Activated naive CD8-positive, alpha-beta T cell treated with anti-CD3 and anti-CD28 coated beads, Interleukin-2, amount 10 ng/mL, durations not matched to agents 7 days and 5 days (primary cell): Measurements from ENCODE around the gene DCN. TPM values are rescaled to one million over a fixed set of nuclear protein-coding genes. Genes with fewer than 3 reads are reported as not detected.

ENCODE experiments used
- ATAC-seq: fragments of 150-1000 bp; cut with Tn5 transposase; one replicate; pipeline ENCODE4 v1.10.0; 2021; ENCODE audit warnings: low read depth, moderate library complexity
- POLR2A ChIA-PET: fragments of 350-600 bp; sonication (Branson Sonifier 250); formaldehyde crosslinking; loops from one replicate; lab custom pipeline; 2021; ENCODE audit warnings: antibody characterized with exemption; lab: Charles Lee
- DNase-seq: peaks from one replicate; pipeline ENCODE4 v3.0.0; 2021
- H3K27ac Mint-ChIP-seq: one replicate; pipeline ENCODE4 v1.8.0; 2022; ENCODE audit warnings: mild to moderate bottlenecking, mixed read lengths
- H3K27me3 Mint-ChIP-seq: one replicate; pipeline ENCODE4 v1.8.0; 2022; ENCODE audit warnings: mild to moderate bottlenecking, moderate library complexity, mixed read lengths
- H3K36me3 Mint-ChIP-seq: one replicate; pipeline ENCODE4 v1.8.0; 2021; ENCODE audit warnings: mild to moderate bottlenecking, mixed read lengths
- H3K4me1 Mint-ChIP-seq: one replicate; pipeline ENCODE4 v1.8.0; 2021; ENCODE audit warnings: mixed read lengths
- H3K4me3 Mint-ChIP-seq: one replicate; pipeline ENCODE4 v1.8.0; 2022; ENCODE audit warnings: mild to moderate bottlenecking, moderate library complexity, mixed read lengths
- H3K9me3 Mint-ChIP-seq: one replicate; pipeline ENCODE4 v1.8.0; 2021; ENCODE audit warnings: mixed read lengths
- total RNA-seq, 2 experiments: library from RNA; stranded (reverse); gene quantifications; one replicate each; pipeline ENCODE4 v1.2.3, GENCODE V29; 2021

The DCN gene
- total RNA-seq, 2 experiments from 2014 or later, result not detected

GRCh38 chr12:91098941-91099340, 83.7 kb downstream of the DCN start:
- peaks cover 2% of the 10 kb centered on the region for H3K27me3 Mint-ChIP-seq
- POLR2A ChIA-PET, result no interaction called here
- no peaks in the 10 kb centered on the region for H3K36me3 Mint-ChIP-seq
- DNase-seq, result no peak
- no peak for ATAC-seq
- H3K27ac Mint-ChIP-seq, result no peak overlapping the region
- no peak overlapping the region for H3K4me3 Mint-ChIP-seq
- no peaks in the 10 kb centered on the region for H3K9me3 Mint-ChIP-seq
- no peaks in the 10 kb centered on the region for H3K4me1 Mint-ChIP-seq

GRCh38 chr12:91098461-91098860, 84.2 kb downstream of the DCN start:
- DNase-seq, result no peak
- no peak for ATAC-seq
- Mint-ChIP-seq H3K27ac (no peak overlapping the region), H3K4me1 (no peaks in the 10 kb centered on the region), H3K27me3 (peaks cover 2% of the 10 kb centered on the region), H3K4me3 (no peak overlapping the region), H3K9me3 (no peaks in the 10 kb centered on the region), H3K36me3 (no peaks in the 10 kb centered on the region)
- POLR2A ChIA-PET, result no interaction called here

DNA sequence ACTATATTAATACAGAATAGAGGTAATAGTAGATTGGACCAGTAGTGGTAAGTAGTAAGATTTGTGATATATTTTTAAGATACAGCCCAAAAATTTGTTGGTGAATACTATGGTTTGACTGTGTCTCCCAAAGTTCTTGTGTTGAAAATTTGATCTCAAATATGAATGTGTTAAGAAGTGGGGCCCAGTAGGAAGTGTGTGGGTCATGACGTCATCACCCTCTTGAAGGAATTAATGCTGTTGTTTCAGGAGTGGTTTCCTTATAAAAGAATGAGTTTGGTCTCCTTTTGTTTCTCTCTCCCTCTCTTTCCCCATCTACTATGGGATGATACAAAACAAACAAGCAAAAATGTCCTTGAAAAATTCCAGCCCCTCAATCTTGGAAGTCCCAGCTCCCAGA, 87.7 kb downstream of the DCN start:
- Mint-ChIP-seq H3K27me3 (no peaks in the 10 kb centered on the region), H3K4me1 (no peaks in the 10 kb centered on the region), H3K27ac (no peak overlapping the region), H3K4me3 (no peak overlapping the region), H3K9me3 (peaks cover 8% of the 10 kb centered on the region), H3K36me3 (no peaks in the 10 kb centered on the region)
- POLR2A ChIA-PET, result no interaction called here
- ATAC-seq (no peak), DNase-seq (no peak)

- H3K9me3 Mint-ChIP-seq, result peaks cover 12% of the 10 kb centered on the region
- H3K4me1 Mint-ChIP-seq, result no peaks in the 10 kb centered on the region
- ATAC-seq, result no peak
- H3K27ac Mint-ChIP-seq, result no peak overlapping the region
- no peaks in the 10 kb centered on the region for H3K27me3 Mint-ChIP-seq
- no peak overlapping the region for H3K4me3 Mint-ChIP-seq
- no peaks in the 10 kb centered on the region for H3K36me3 Mint-ChIP-seq
- POLR2A ChIA-PET, result no interaction called here
- DNase-seq, result no peak
Measured at GRCh38 chr12:91094032-91094662, 88.5 kb downstream of the DCN start.

GRCh38 chr12:91093341-91093740, 89.3 kb downstream of the DCN start:
- Mint-ChIP-seq H3K27ac (no peak overlapping the region), H3K27me3 (no peaks in the 10 kb centered on the region), H3K4me1 (no peaks in the 10 kb centered on the region), H3K36me3 (no peaks in the 10 kb centered on the region), H3K4me3 (no peak overlapping the region), H3K9me3 (peaks cover 15% of the 10 kb centered on the region)
- DNase-seq, result no peak
- no peak for ATAC-seq
- POLR2A ChIA-PET, result no interaction called here

DNA sequence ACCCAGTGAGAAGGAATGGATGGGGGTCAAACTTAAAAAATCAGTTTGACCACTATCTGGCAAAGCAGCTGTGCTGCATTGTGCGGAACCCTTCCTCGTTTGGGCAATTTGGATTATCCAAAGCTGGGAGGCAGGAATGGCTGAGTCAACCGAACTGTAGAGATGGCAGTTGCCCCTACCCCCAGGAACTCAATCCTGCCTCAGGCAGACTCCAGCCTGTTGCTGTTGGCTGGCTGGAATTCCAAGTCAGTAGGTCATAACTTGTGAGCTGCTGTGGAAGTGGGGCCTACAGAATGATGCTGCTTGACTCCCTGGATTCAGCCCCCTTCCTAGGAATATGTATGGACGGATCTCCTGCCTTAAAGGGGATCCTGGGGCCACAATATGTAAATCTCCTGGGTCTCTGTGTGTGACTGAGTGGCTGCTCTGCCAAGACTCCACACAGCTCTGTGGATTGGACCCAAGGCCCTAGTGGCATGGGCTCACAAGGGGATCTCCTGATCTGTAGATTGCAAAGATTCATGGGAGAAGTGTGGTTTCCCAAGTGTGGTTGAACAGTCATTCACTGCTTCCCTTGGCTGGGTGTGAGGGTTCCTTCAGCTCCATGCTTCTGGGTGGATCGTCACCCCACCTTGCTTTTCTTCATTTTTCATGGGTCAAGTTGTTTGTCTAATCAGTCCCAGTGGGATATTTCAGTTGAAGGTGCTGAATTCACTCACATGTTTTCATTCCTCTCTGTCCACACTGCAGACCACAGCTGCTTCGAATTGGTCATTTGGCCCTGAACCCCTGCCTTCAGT, 90.5 kb downstream of the DCN start:
- no peak for DNase-seq

More for the DNA sequence above, 90.5 kb downstream of the DCN start:
- Mint-ChIP-seq H3K27ac (no peak overlapping the region), H3K4me3 (no peak overlapping the region), H3K27me3 (no peaks in the 10 kb centered on the region), H3K4me1 (no peaks in the 10 kb centered on the region), H3K36me3 (no peaks in the 10 kb centered on the region), H3K9me3 (peaks cover 18% of the 10 kb centered on the region)
- POLR2A ChIA-PET, result no interaction called here
- no peak for ATAC-seq

Other genes starting within 250 kb of the DCN start
- gene CCER1, start 227.6 kb downstream of the DCN start, total RNA-seq, result not detected
- not detected for gene EPYC, start 177.8 kb downstream of the DCN start, total RNA-seq
- not detected for gene KERA, start 124.8 kb downstream of the DCN start, total RNA-seq
- not detected for gene LUM, start 71.3 kb downstream of the DCN start, total RNA-seq